ENCODE measurements around the gene THRB. TPM values are rescaled to one million over a fixed set of nuclear protein-coding genes. Genes with fewer than 3 reads are reported as not detected.
A peak's percentile ranks its signal among the peaks of the same experiment; 100 is the strongest.

THRB gene
- total RNA-seq: under 1 TPM in 3 of 5 donors, not detected in 2; 0.03 to 0.29 (median 0.19) TPM
- 0.02 TPM for total RNA-seq (2013)
- total RNA-seq: 0 to 0.61 (median 0.11) reads per million in 29 experiments

DNA sequence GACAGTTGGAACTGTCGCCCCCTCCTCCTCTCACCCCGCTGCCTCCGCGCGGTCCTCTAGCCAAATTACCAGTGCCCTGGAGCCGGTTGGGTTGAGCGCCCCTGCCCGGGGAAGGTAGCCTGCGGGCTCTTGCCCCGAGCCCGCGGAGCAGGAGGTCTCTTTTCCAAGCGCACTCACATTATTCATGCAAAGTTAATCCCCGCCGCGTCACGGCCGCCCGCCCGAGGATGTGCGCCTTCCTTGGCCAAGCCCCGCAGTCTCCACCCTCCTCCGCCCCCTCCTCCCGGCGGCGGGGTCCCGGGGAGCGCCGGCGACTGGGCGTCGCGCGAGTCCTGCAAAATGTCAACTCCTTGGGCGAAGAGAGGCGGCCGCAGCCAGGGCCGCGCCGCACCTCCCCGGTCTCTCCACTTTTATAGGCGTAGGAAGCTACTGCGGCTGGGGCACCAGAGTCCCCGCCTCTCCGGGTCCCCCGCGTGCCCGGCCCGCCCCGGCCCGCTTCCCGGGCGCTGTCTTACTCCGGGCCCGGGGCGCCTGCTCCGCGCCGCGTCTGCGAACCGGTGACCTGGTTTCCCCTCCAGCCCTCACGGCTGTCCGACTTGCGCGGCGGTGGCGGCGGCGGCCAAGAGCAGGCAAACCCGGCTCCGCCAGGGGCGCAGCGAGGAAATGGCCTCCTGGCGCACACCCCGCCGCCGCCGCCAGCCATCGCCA is at the start of gene THRB:
Gene THRB, minus strand, starts transcription at position 233 of the 708 bp plus-strand sequence.
- Mint-ChIP-seq H3K4me1 (peaks cover 0 to 2% (median 0%) of the 10 kb centered on the region in 3 donors), H3K9me3 (no peaks in the 10 kb centered on the region), H3K4me3 (peak within 1 kb of the TSS in 2 of 3 donors; percentile 37 to 47), H3K27me3 (peaks cover 43 to 49% of the 10 kb centered on the region in 2 donors), H3K36me3 (no peaks in the 10 kb centered on the region), H3K27ac (peak within 1 kb of the TSS in 1 of 2 donors; percentile 66)
- 2% methylated on average over 79 of the region's 80 CpGs for WGBS (ENCODE audit: insufficient coverage)
- POLR2A ChIA-PET: no interaction called here
- CTCF ChIA-PET: no interaction called here
- no peaks in the 10 kb centered on the region for H3K36me3 ChIP-seq (ENCODE audit: control insufficient read depth in 2 of 2, extremely low read depth in 1 of 2, insufficient read depth in 1 of 2, low read length in 1 of 2)
- no peak within 1 kb of the TSS for H3K4me3 ChIP-seq (ENCODE audit: control insufficient read depth in 1 of 2, extremely low read depth in 1 of 2, low read length in 1 of 2)
- ATAC-seq (replicated peaks in 1 of 4) (no peak), DNase-seq (no peak)
- no peak within 1 kb of the TSS for H3K27ac ChIP-seq (ENCODE audit: low read length)
- H3K9me3 ChIP-seq: no peaks in the 10 kb centered on the region
- H3K27me3 ChIP-seq (replicated peaks in 1 of 2; ENCODE audit: control insufficient read depth in 2 of 2, extremely low read depth in 1 of 2, insufficient read depth in 2 of 2, low read length in 1 of 2): peaks cover 10 to 23% of the 10 kb centered on the region in 2 experiments
- no peaks in the 10 kb centered on the region for H3K4me1 ChIP-seq (ENCODE audit: control insufficient read depth in 1 of 2, extremely low read depth in 1 of 2, insufficient read depth in 2 of 2, low read length in 2 of 2)

- Mint-ChIP-seq H3K4me1 (no peaks in the 10 kb centered on the region), H3K9me3 (no peaks in the 10 kb centered on the region), H3K4me3 (no peak overlapping the region), H3K27me3 (no peaks in the 10 kb centered on the region), H3K36me3 (no peaks in the 10 kb centered on the region), H3K27ac (no peak overlapping the region)
- ATAC-seq (replicated peaks in 1 of 4) (no peak), DNase-seq (no peak)
- ChIA-PET CTCF (no interaction called here), POLR2A (no interaction called here)
- WGBS (ENCODE audit: insufficient coverage): no CpG with 5 or more reads among the region's 1 CpG
- no peaks in the 10 kb centered on the region for H3K9me3 ChIP-seq
- H3K4me1 ChIP-seq (ENCODE audit: control insufficient read depth in 1 of 2, extremely low read depth in 1 of 2, insufficient read depth in 2 of 2, low read length in 2 of 2): no peaks in the 10 kb centered on the region
- no peak overlapping the region for H3K27ac ChIP-seq (ENCODE audit: low read length)
- no peaks in the 10 kb centered on the region for H3K27me3 ChIP-seq (replicated peaks in 1 of 2; ENCODE audit: control insufficient read depth in 2 of 2, extremely low read depth in 1 of 2, insufficient read depth in 2 of 2, low read length in 1 of 2)
- H3K36me3 ChIP-seq (ENCODE audit: control insufficient read depth in 2 of 2, extremely low read depth in 1 of 2, insufficient read depth in 1 of 2, low read length in 1 of 2): no peaks in the 10 kb centered on the region
- H3K4me3 ChIP-seq (ENCODE audit: control insufficient read depth in 1 of 2, extremely low read depth in 1 of 2, low read length in 1 of 2): no peak overlapping the region
Observed at GRCh38 chr3:24541935-24542334, 47.3 kb upstream of the THRB start.

GRCh38 chr3:24540821-24541220 is 46.2 kb upstream of the THRB start:
- Histone ChIP-seq H3K4me3 (ENCODE audit: control insufficient read depth in 1 of 2, extremely low read depth in 1 of 2, low read length in 1 of 2) (no peak overlapping the region), H3K9me3 (no peaks in the 10 kb centered on the region), H3K4me1 (ENCODE audit: control insufficient read depth in 1 of 2, extremely low read depth in 1 of 2, insufficient read depth in 2 of 2, low read length in 2 of 2) (no peaks in the 10 kb centered on the region), H3K27ac (ENCODE audit: low read length) (no peak overlapping the region), H3K27me3 (replicated peaks in 1 of 2; ENCODE audit: control insufficient read depth in 2 of 2, extremely low read depth in 1 of 2, insufficient read depth in 2 of 2, low read length in 1 of 2) (no peaks in the 10 kb centered on the region), H3K36me3 (ENCODE audit: control insufficient read depth in 2 of 2, extremely low read depth in 1 of 2, insufficient read depth in 1 of 2, low read length in 1 of 2) (no peaks in the 10 kb centered on the region)
- DNase-seq (no peak), ATAC-seq (replicated peaks in 1 of 4) (no peak)
- no peak overlapping the region for H3K27ac Mint-ChIP-seq
- no peaks in the 10 kb centered on the region for H3K27me3 Mint-ChIP-seq
- ChIA-PET CTCF (interaction anchor here in 1 of 2 donors (0.6 kb wide), 1 partner anchor 465 kb away, joined by 3 read pairs; no protein-coding TSS in a partner anchor), POLR2A (no interaction called here)
- no peak overlapping the region for H3K4me3 Mint-ChIP-seq
- no CpG with 5 or more reads among the region's 2 CpGs for WGBS (ENCODE audit: insufficient coverage)
- no peaks in the 10 kb centered on the region for H3K36me3 Mint-ChIP-seq
- H3K9me3 Mint-ChIP-seq: no peaks in the 10 kb centered on the region
- H3K4me1 Mint-ChIP-seq: no peaks in the 10 kb centered on the region

GRCh38 chr3:24539699-24540098 is 45.0 kb upstream of the THRB start:
- Histone ChIP-seq H3K4me1 (ENCODE audit: control insufficient read depth in 1 of 2, extremely low read depth in 1 of 2, insufficient read depth in 2 of 2, low read length in 2 of 2) (no peaks in the 10 kb centered on the region), H3K27ac (ENCODE audit: low read length) (no peak overlapping the region), H3K9me3 (no peaks in the 10 kb centered on the region), H3K4me3 (ENCODE audit: control insufficient read depth in 1 of 2, extremely low read depth in 1 of 2, low read length in 1 of 2) (no peak overlapping the region), H3K27me3 (replicated peaks in 1 of 2; ENCODE audit: control insufficient read depth in 2 of 2, extremely low read depth in 1 of 2, insufficient read depth in 2 of 2, low read length in 1 of 2) (no peaks in the 10 kb centered on the region), H3K36me3 (ENCODE audit: control insufficient read depth in 2 of 2, extremely low read depth in 1 of 2, insufficient read depth in 1 of 2, low read length in 1 of 2) (no peaks in the 10 kb centered on the region)
- DNase-seq (no peak), ATAC-seq (replicated peaks in 1 of 4) (no peak)
- H3K9me3 Mint-ChIP-seq: no peaks in the 10 kb centered on the region
- no peaks in the 10 kb centered on the region for H3K36me3 Mint-ChIP-seq
- WGBS (ENCODE audit: insufficient coverage): no CpG with 5 or more reads among the region's 2 CpGs
- no peaks in the 10 kb centered on the region for H3K27me3 Mint-ChIP-seq
- H3K4me1 Mint-ChIP-seq: no peaks in the 10 kb centered on the region
- no peak overlapping the region for H3K27ac Mint-ChIP-seq
- POLR2A ChIA-PET: no interaction called here
- no peak overlapping the region for H3K4me3 Mint-ChIP-seq
- CTCF ChIA-PET: interaction anchor here in 1 of 2 donors (0.6 kb wide), 1 partner anchor 8 kb away, joined by 4 read pairs; no protein-coding TSS in a partner anchor

- no peaks in the 10 kb centered on the region for H3K4me1 Mint-ChIP-seq
- H3K36me3 Mint-ChIP-seq: no peaks in the 10 kb centered on the region
- CTCF ChIA-PET: no interaction called here
- WGBS (ENCODE audit: insufficient coverage): no CpG with 5 or more reads among the region's 2 CpGs
- H3K27me3 ChIP-seq (replicated peaks in 1 of 2; ENCODE audit: control insufficient read depth in 2 of 2, extremely low read depth in 1 of 2, insufficient read depth in 2 of 2, low read length in 1 of 2): no peaks in the 10 kb centered on the region
- H3K9me3 Mint-ChIP-seq: peaks cover 0 to under 1% (median 0%) of the 10 kb centered on the region in 3 donors
- H3K4me1 ChIP-seq (ENCODE audit: control insufficient read depth in 1 of 2, extremely low read depth in 1 of 2, insufficient read depth in 2 of 2, low read length in 2 of 2): no peaks in the 10 kb centered on the region
- H3K36me3 ChIP-seq (ENCODE audit: control insufficient read depth in 2 of 2, extremely low read depth in 1 of 2, insufficient read depth in 1 of 2, low read length in 1 of 2): no peaks in the 10 kb centered on the region
- H3K27ac ChIP-seq (ENCODE audit: low read length): no peak overlapping the region
- no peak for DNase-seq
- H3K27ac Mint-ChIP-seq: no peak overlapping the region
- H3K4me3 ChIP-seq (ENCODE audit: control insufficient read depth in 1 of 2, extremely low read depth in 1 of 2, low read length in 1 of 2): no peak overlapping the region
- POLR2A ChIA-PET: no interaction called here
- H3K27me3 Mint-ChIP-seq: no peaks in the 10 kb centered on the region
- ATAC-seq (replicated peaks in 1 of 4): no peak
- no peaks in the 10 kb centered on the region for H3K9me3 ChIP-seq
- no peak overlapping the region for H3K4me3 Mint-ChIP-seq
Observed at GRCh38 chr3:24538891-24539290, 44.2 kb upstream of the THRB start.

DNA sequence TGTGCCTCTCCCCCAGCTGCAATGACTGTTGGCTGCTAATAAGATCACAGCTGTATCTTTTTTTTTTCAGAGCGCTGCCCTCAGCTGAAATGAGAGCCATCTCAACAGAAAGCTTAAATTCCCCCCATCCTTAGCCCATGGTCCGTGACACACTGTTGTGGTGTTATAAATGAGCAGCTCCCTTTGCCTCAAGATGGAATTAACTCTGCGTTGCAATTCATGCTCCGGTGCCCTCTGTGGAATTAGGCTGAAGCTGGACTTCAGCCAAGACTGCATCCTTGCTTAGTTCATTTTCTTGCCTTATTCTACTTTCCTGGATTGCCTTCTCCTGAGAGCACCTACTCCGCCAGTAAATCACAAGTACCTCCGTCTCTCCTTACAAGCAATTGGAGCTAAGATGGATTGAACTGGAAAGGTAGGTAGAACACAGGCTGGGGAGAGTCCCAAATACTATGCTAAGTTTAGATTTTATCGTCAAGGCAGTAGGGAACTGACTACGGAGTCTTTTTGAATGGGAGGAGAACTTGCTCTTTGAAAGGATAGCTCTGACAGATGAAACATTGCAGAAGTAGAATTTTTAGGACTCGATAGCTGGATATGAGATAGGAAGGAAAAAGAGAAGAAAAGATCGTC is 39.0 kb upstream of the THRB start:
- H3K9me3 ChIP-seq: no peaks in the 10 kb centered on the region
- DNase-seq: no peak
- no peaks in the 10 kb centered on the region for H3K27me3 ChIP-seq (replicated peaks in 1 of 2; ENCODE audit: control insufficient read depth in 2 of 2, extremely low read depth in 1 of 2, insufficient read depth in 2 of 2, low read length in 1 of 2)
- H3K27ac ChIP-seq (ENCODE audit: low read length): no peak overlapping the region
- Mint-ChIP-seq H3K36me3 (no peaks in the 10 kb centered on the region), H3K27ac (no peak overlapping the region), H3K27me3 (no peaks in the 10 kb centered on the region), H3K4me3 (no peak overlapping the region), H3K9me3 (peaks cover 0 to 3% (median 0%) of the 10 kb centered on the region in 3 donors), H3K4me1 (no peaks in the 10 kb centered on the region)
- H3K36me3 ChIP-seq (ENCODE audit: control insufficient read depth in 2 of 2, extremely low read depth in 1 of 2, insufficient read depth in 1 of 2, low read length in 1 of 2): no peaks in the 10 kb centered on the region
- ChIA-PET POLR2A (no interaction called here), CTCF (no interaction called here)
- no peak overlapping the region for H3K4me3 ChIP-seq (ENCODE audit: control insufficient read depth in 1 of 2, extremely low read depth in 1 of 2, low read length in 1 of 2)
- WGBS (ENCODE audit: insufficient coverage): 100% methylated on average over 4 of the region's 10 CpGs
- H3K4me1 ChIP-seq (ENCODE audit: control insufficient read depth in 1 of 2, extremely low read depth in 1 of 2, insufficient read depth in 2 of 2, low read length in 2 of 2): no peaks in the 10 kb centered on the region
- ATAC-seq (replicated peaks in 1 of 4): no peak
